Hepatocyte (in vitro differentiated cells): Measurements from ENCODE around the gene CORO2A. TPM values are rescaled to one million over a fixed set of nuclear protein-coding genes. Genes with fewer than 3 reads are reported as not detected.

Experiments used
- DNase-seq: peaks from one replicate; pipeline ENCODE4 v3.0.0-alpha.2; 2016; ENCODE audit warnings: low spot score
- H2AFZ ChIP-seq: fragments of 200-600 bp; sonication (generic); 2 replicates; pipeline ENCODE4 v1.6.0; 2016; ENCODE audit warnings: antibody characterized with exemption, mild to moderate bottlenecking
- H3K27ac ChIP-seq: fragments of 200-600 bp; sonication (generic); 2 replicates; pipeline ENCODE4 v1.5.1; 2016; ENCODE audit warnings: mild to moderate bottlenecking
- H3K27me3 ChIP-seq: fragments of 200-600 bp; sonication (generic); 2 replicates; pipeline ENCODE4 v1.6.1; 2016
- H3K36me3 ChIP-seq: fragments of 200-600 bp; sonication (generic); replicated peaks from 2 replicates; pipeline ENCODE4 v1.5.1; 2016; ENCODE audit warnings: low read depth; ENCODE audit not compliant: insufficient read depth
- H3K4me1 ChIP-seq: fragments of 200-600 bp; sonication (generic); 2 replicates; pipeline ENCODE4 v1.5.1; 2016; ENCODE audit warnings: mild to moderate bottlenecking, moderate library complexity; ENCODE audit not compliant: insufficient read depth
- H3K4me2 ChIP-seq: fragments of 200-600 bp; sonication (generic); 2 replicates; pipeline ENCODE4 v1.6.0; 2016
- H3K4me3 ChIP-seq: fragments of 200-600 bp; sonication (generic); 2 replicates; pipeline ENCODE4 v1.5.1; 2016; ENCODE audit warnings: mild to moderate bottlenecking
- H3K79me2 ChIP-seq: fragments of 200-600 bp; sonication (generic); 2 replicates; pipeline ENCODE4 v1.6.0; 2017; ENCODE audit warnings: mild to moderate bottlenecking
- H3K9me2 ChIP-seq: fragments of 200-600 bp; sonication (generic); replicated peaks from 2 replicates; pipeline ENCODE4 v1.6.0; 2017; ENCODE audit warnings: mild to moderate bottlenecking; ENCODE audit not compliant: insufficient read depth
- H3K9me3 ChIP-seq: fragments of 200-600 bp; sonication (generic); 2 replicates; pipeline ENCODE4 v1.5.1; 2016; ENCODE audit warnings: low read depth, mild to moderate bottlenecking
- H4K20me1 ChIP-seq: fragments of 200-600 bp; sonication (generic); 2 replicates; pipeline ENCODE4 v1.6.0; 2016; ENCODE audit warnings: mild to moderate bottlenecking; ENCODE audit not compliant: insufficient read depth, poor library complexity, severe bottlenecking
- CTCF ChIP-seq: fragments of 200-600 bp; sonication (generic); IDR thresholded peaks from 2 replicates; pipeline ENCODE4 v1.5.1; 2016; ENCODE audit warnings: antibody characterized with exemption, mild to moderate bottlenecking; ENCODE audit not compliant: poor library complexity
- EZH2 ChIP-seq: fragments of 200-600 bp; sonication (generic); IDR thresholded peaks from 2 replicates; pipeline ENCODE4 v1.6.1; 2016; ENCODE audit warnings: antibody characterized with exemption, mild to moderate bottlenecking, borderline replicate concordance
- EZH2phosphoT487 ChIP-seq: fragments of 200-600 bp; sonication (generic); IDR thresholded peaks from one replicate; pipeline ENCODE4 v1.6.1; 2018; ENCODE audit warnings: antibody characterized with exemption, mild to moderate bottlenecking, low read depth, moderate library complexity; ENCODE audit not compliant: unreplicated experiment, severe bottlenecking
- WGBS: methylation state at CpG from one replicate; pipeline ENCODE4 v1.1.6; 2016; ENCODE audit warnings: low lambda C conversion rate; ENCODE audit errors: missing lambda C conversion rate; 5-methylcytosine and 5-hydroxymethylcytosine counted together
- polyA plus RNA-seq: library from polyadenylated mRNA; unstranded; fragments of >200 nt; fragmentation: Nextera tagmentation; extraction: Ambion mirVana; gene quantifications from 2 replicates; pipeline ENCODE4 v1.2.1, GENCODE V29; 2016
- total RNA-seq: library from RNA; depleted of rRNA; stranded (reverse); fragments of >200 nt; gene quantifications from 2 replicates; pipeline ENCODE4 v1.2.3, GENCODE V29; 2014

CORO2A gene
- total and polyA plus RNA-seq, 2 experiments from 2014 or later: 12.8 to 24.6 TPM

- Histone ChIP-seq H4K20me1 (no peaks in the 10 kb centered on the region), H3K36me3 (no peaks in the 10 kb centered on the region), H3K79me2 (no peaks in the 10 kb centered on the region), H2AFZ (no peak overlapping the region), H3K4me1 (no peaks in the 10 kb centered on the region), H3K9me3 (no peaks in the 10 kb centered on the region), H3K9me2 (no peaks in the 10 kb centered on the region), H3K4me3 (no peak overlapping the region), H3K27ac (no peak overlapping the region), H3K4me2 (no peak overlapping the region), H3K27me3 (no peaks in the 10 kb centered on the region)
- TF ChIP-seq CTCF (no peak), EZH2phosphoT487 (no peak), EZH2 (no peak)
- no peak for DNase-seq
- 97% methylated on average over 12 of the region's 12 CpGs for WGBS
These were observed 57.5 kb downstream of the CORO2A start for GRCh38 chr9:98134702-98135557.

DNA sequence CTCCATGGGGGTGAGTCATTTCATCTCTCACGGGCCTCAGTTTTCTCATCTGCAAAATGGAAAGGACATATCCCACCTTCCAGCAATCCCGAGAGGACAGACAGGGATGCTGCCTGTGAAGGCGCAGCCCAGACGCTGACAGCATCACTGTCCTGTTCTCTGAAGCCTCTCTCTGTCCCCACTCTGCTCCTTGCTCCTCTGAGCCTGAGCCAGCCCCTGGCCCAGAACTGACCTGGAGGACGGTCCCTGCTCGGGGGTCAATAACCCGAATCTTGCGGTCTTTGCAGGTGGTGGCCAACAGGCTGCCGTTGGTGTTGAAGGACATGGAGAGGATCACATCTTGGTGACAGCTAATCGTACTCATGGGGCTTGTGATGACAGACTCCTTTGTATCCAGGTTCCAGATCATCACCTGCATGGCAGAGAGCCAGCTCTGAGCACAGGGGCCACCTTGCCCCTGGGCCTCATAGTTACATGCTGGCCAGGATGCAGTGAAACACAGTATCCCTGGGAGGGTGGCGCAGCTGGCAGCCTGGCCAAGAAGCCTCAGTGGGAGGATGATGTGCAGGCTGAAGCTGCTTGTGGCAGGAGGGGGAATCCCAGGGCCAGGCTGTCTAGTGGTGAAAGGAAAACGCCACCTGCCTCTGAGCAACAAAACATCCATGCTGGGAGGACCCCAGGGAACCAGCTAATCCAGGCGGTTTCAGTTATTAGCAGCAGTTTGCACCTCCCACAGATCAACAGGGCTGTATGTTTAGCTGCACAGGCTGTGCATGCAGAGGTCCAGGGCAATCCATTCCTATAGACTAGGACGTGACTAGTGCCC is 59.4 kb downstream of the CORO2A start:
- H3K9me3 ChIP-seq: no peaks in the 10 kb centered on the region
- H3K4me2 ChIP-seq: no peak overlapping the region
- TF ChIP-seq EZH2phosphoT487: no peak
- no peaks in the 10 kb centered on the region for H3K9me2 ChIP-seq
- 84% methylated on average over 14 of the region's 14 CpGs for WGBS
- no peaks in the 10 kb centered on the region for H3K27me3 ChIP-seq
- H3K36me3 ChIP-seq: no peaks in the 10 kb centered on the region
- no peaks in the 10 kb centered on the region for H3K4me1 ChIP-seq
- no peak for DNase-seq
- H3K79me2 ChIP-seq: no peaks in the 10 kb centered on the region
- no peak overlapping the region for H3K27ac ChIP-seq
- no peak overlapping the region for H3K4me3 ChIP-seq
- no peak overlapping the region for H2AFZ ChIP-seq
- no peaks in the 10 kb centered on the region for H4K20me1 ChIP-seq

- H3K27me3 ChIP-seq: no peaks in the 10 kb centered on the region
- H3K4me2 ChIP-seq: no peak overlapping the region
- H3K9me3 ChIP-seq: no peaks in the 10 kb centered on the region
- no peak for TF ChIP-seq CTCF
- no peak for TF ChIP-seq EZH2phosphoT487
- no peak for TF ChIP-seq EZH2
- DNase-seq: no peak
- no peak overlapping the region for H3K4me3 ChIP-seq
- H3K4me1 ChIP-seq: no peaks in the 10 kb centered on the region
- no peaks in the 10 kb centered on the region for H3K36me3 ChIP-seq
- H3K9me2 ChIP-seq: no peaks in the 10 kb centered on the region
- H3K27ac ChIP-seq: no peak overlapping the region
- WGBS: 94% methylated on average over 9 of the region's 9 CpGs
- H3K79me2 ChIP-seq: no peaks in the 10 kb centered on the region
- no peaks in the 10 kb centered on the region for H4K20me1 ChIP-seq
- no peak overlapping the region for H2AFZ ChIP-seq
These were observed 60.3 kb downstream of the CORO2A start for GRCh38 chr9:98132158-98132557.
